GM20431 (cell line): ENCODE data around the gene REN.

Experiments used
- in situ Hi-C: fragments of 300-500 bp; cut with MseI, MboI; formaldehyde crosslinking; loops from one replicate; pipeline ENCODE4 v1.15.0; 2020; ENCODE audit warnings: low sequenced_read_pairs; ENCODE audit not compliant: unreplicated experiment

Gene REN

GRCh38 chr1:204192046-204192445 is 25.9 kb upstream of the REN start:
- in situ Hi-C loops: no loop called here

- in situ Hi-C loops: no loop called here
Observed at GRCh38 chr1:204191456-204191855, 25.3 kb upstream of the REN start.

GRCh38 chr1:204190212-204191211 is 24.4 kb upstream of the REN start:
- in situ Hi-C loops: no loop called here

GRCh38 chr1:204188959-204189639 is 23.0 kb upstream of the REN start:
- in situ Hi-C loops: no loop called here

GRCh38 chr1:204186597-204186996 is 20.5 kb upstream of the REN start:
- in situ Hi-C loops: no loop called here

- in situ Hi-C loops: no loop called here
Observed at GRCh38 chr1:204181116-204181515, 15.0 kb upstream of the REN start.

- in situ Hi-C loops: no loop called here
Observed at GRCh38 chr1:204180133-204180532, 14.0 kb upstream of the REN start.

GRCh38 chr1:204178487-204179281 is 12.5 kb upstream of the REN start:
- in situ Hi-C loops: no loop called here

GRCh38 chr1:204177133-204177532 is 11.0 kb upstream of the REN start:
- in situ Hi-C loops: no loop called here

GRCh38 chr1:204176049-204176448 is 9.9 kb upstream of the REN start:
- in situ Hi-C loops: no loop called here

- in situ Hi-C loops: no loop called here
Observed at GRCh38 chr1:204174958-204175357, 8.8 kb upstream of the REN start.

GRCh38 chr1:204172404-204173029 is 6.4 kb upstream of the REN start:
- in situ Hi-C loops: no loop called here

- in situ Hi-C loops: no loop called here
Observed at GRCh38 chr1:204171751-204172178, 5.6 kb upstream of the REN start.

- in situ Hi-C loops: no loop called here
Observed at GRCh38 chr1:204170494-204171155, 4.5 kb upstream of the REN start.

- in situ Hi-C loops: loop anchor here (10.0 kb wide), 1 partner anchor 195 kb away; no protein-coding TSS in a partner anchor
Observed at GRCh38 chr1:204169858-204170257, 3.7 kb upstream of the REN start.

- in situ Hi-C loops: loop anchor here (10.0 kb wide), 1 partner anchor 197 kb away; no protein-coding TSS in a partner anchor
Observed at GRCh38 chr1:204167730-204168129, 1.6 kb upstream of the REN start.

GRCh38 chr1:204162494-204163074 is 3.6 kb downstream of the REN start:
- in situ Hi-C loops: loop anchor here (10.0 kb wide), 1 partner anchor 202 kb away; no protein-coding TSS in a partner anchor

- in situ Hi-C loops: loop anchor here (10.0 kb wide), 1 partner anchor 203 kb away; no protein-coding TSS in a partner anchor
Observed at GRCh38 chr1:204161609-204162493, 4.3 kb downstream of the REN start.
